GM12878 (cell line): ENCODE measurements around the gene CCDC24. TPM values are rescaled to one million over a fixed set of nuclear protein-coding genes. Genes with fewer than 3 reads are reported as not detected.
A peak's percentile ranks its signal among the peaks of the same experiment; 100 is the strongest.

Source experiments
- ATAC-seq: fragments of 200-7000 bp; cut with Tn5 transposase; 3 replicates; pipeline ENCODE4 v1.9.1; 2020; ENCODE audit warnings: mild to moderate bottlenecking, moderate library complexity
- BruUV-seq: library from RNA; stranded (reverse); fragments of 400-500 nt; replicated peaks from 2 replicates; lab custom pipeline; 2021; lab: Mats Ljungman, UMichigan
- CTCF ChIA-PET: fragments of 300-600 bp; sonication (Branson Sonifier 250); formaldehyde crosslinking; extraction: SDS; loops from one replicate; lab custom pipeline; 2021; ENCODE audit warnings: inconsistent platforms; lab: Yijun Ruan, JAX
- POLR2A ChIA-PET: fragments of 350-600 bp; formaldehyde crosslinking; extraction: SDS; loops from one replicate; lab custom pipeline; 2021; ENCODE audit warnings: inconsistent platforms; lab: Charles Lee
- RAD21 ChIA-PET: fragments of 300-600 bp; sonication (Branson Sonifier 250); formaldehyde crosslinking; loops from one replicate; lab custom pipeline; 2023; ENCODE audit warnings: antibody characterized with exemption; ENCODE audit not compliant: unreplicated experiment; lab: Charles Lee
- SMC1A ChIA-PET: fragments of 300-600 bp; sonication (Branson Sonifier 250); formaldehyde crosslinking; loops from one replicate; lab custom pipeline; 2023; ENCODE audit not compliant: unreplicated experiment, uncharacterized antibody; lab: Charles Lee
- DNase-seq: peaks from one replicate; pipeline ENCODE4 v3.0.0-alpha.2; 2011; ENCODE audit warnings: low read depth, low spot score
- FAIRE-seq: peaks from 3 replicates; lab custom pipeline; 2011; peaks lifted over from hg19 to GRCh38; lab: Jason Lieb, UNC
- H2AFZ ChIP-seq: 2 replicates; pipeline ENCODE4 v1.6.0; 2011; ENCODE audit warnings: low read depth, low read length, control low read depth; ENCODE audit not compliant: control insufficient read depth
- H3K27ac ChIP-seq: 2 replicates; pipeline ENCODE4 v1.5.1; 2011; ENCODE audit warnings: control low read depth; ENCODE audit not compliant: control insufficient read depth, insufficient read depth
- H3K27me3 ChIP-seq, 2 experiments: replicated peaks in 1 of 2; 2 replicates each; pipeline versions ENCODE4 v1.6.0 to v1.6.1; 2011; ENCODE audit warnings: low read length in 1 of 2; ENCODE audit not compliant: control insufficient read depth in 2 of 2, insufficient read depth in 2 of 2
- H3K36me3 ChIP-seq, 2 experiments: 2 replicates each; pipeline ENCODE4 v1.5.1; 2011; ENCODE audit warnings: low read length in 1 of 2; ENCODE audit not compliant: control insufficient read depth in 2 of 2, insufficient read depth in 2 of 2
- H3K4me1 ChIP-seq: 2 replicates; pipeline ENCODE4 v1.6.1; 2011; ENCODE audit warnings: mild to moderate bottlenecking, low read length, moderate library complexity, mixed read lengths; ENCODE audit not compliant: control insufficient read depth, insufficient read depth
- H3K4me2 ChIP-seq: 2 replicates; pipeline ENCODE4 v1.6.0; 2011; ENCODE audit warnings: control low read depth; ENCODE audit not compliant: control insufficient read depth, insufficient read depth
- H3K4me3 ChIP-seq: fragments of 200-600 bp; sonication (generic); 2 replicates; pipeline ENCODE4 v1.5.1; 2016
- H3K79me2 ChIP-seq: 2 replicates; pipeline ENCODE4 v1.6.0; 2011; ENCODE audit warnings: low read length; ENCODE audit not compliant: control insufficient read depth, insufficient read depth
- H3K9ac ChIP-seq: 2 replicates; pipeline ENCODE4 v1.8.0; 2011; ENCODE audit warnings: low read length, control low read depth, mixed read lengths; ENCODE audit not compliant: control insufficient read depth, insufficient read depth
- H3K9me3 ChIP-seq: replicated peaks from 3 replicates; pipeline ENCODE4 v1.5.1; 2011; ENCODE audit warnings: mild to moderate bottlenecking, low read length; ENCODE audit not compliant: control insufficient read depth, insufficient read depth
- H4K20me1 ChIP-seq: 2 replicates; pipeline ENCODE4 v1.6.0; 2011; ENCODE audit not compliant: control insufficient read depth, insufficient read depth
- ESRRA ChIP-seq: IDR thresholded peaks from 2 replicates; pipeline ENCODE4 v1.6.1; 2012; ENCODE audit warnings: mild to moderate bottlenecking, low read length, improper control_type of control experiment
- IRF3 ChIP-seq: fragments of 450-650 bp; IDR thresholded peaks from 2 replicates; pipeline ENCODE4 v1.6.1; 2014; ENCODE audit warnings: mild to moderate bottlenecking
- IRF4 ChIP-seq: IDR thresholded peaks from 2 replicates; pipeline ENCODE4 v1.6.1; 2011; ENCODE audit warnings: low read depth, low read length
- TCF3 ChIP-seq: IDR thresholded peaks from 2 replicates; pipeline ENCODE4 v1.6.1; 2012; ENCODE audit warnings: low read depth, mild to moderate bottlenecking, low read length, borderline replicate concordance; ENCODE audit not compliant: insufficient read depth
- WGBS: methylation state at CpG from one replicate; pipeline ENCODE4 v1.1.6; 2016; ENCODE audit warnings: low lambda C conversion rate; ENCODE audit not compliant: insufficient replicate concordance, insufficient coverage; ENCODE audit errors: missing lambda C conversion rate; 5-methylcytosine and 5-hydroxymethylcytosine counted together
- in situ Hi-C: fragments of 300-500 bp; cut with MboI; formaldehyde crosslinking; loops from 9 replicates; pipeline ENCODE4 v1.14.3; 2018; ENCODE audit warnings: mixed read lengths
- intact Hi-C: fragments of 100-400 bp; cut with micrococcal nuclease; formaldehyde crosslinking; loops from one replicate; pipeline ENCODE4 v1.14.2; 2022; ENCODE audit not compliant: unreplicated experiment
- polyA plus RNA-seq, 11 experiments: library from polyadenylated mRNA; depleted of rRNA in 4 of 11; unstranded in 6 of 11; stranded (reverse) in 5 of 11; fragments of >200 nt; fragmentation: Nextera tagmentation in 4 of 11; fragmentation: Illumina TruSeq in 1 of 11; extraction: Ambion mirVana in 4 of 11; extraction: Trizol in 1 of 11; gene quantifications; 1 replicate in 1 of 11; 2 replicates in 10 of 11; pipeline versions ENCODE4 v1.2.1 to v1.2.3, GENCODE V29; 2011 to 2016; ENCODE audit warnings: inconsistent platforms in 2 of 11, missing spikeins in 2 of 11, low read depth in 1 of 11
- total RNA-seq, 4 experiments: library from RNA; depleted of rRNA in 3 of 4; stranded (reverse); fragments of >200 nt in 3 of 4; fragmentation: Illumina TruSeq in 1 of 4; extraction: Trizol in 1 of 4; gene quantifications; 2 replicates each; pipeline versions ENCODE4 v1.2.1 to v1.2.3, GENCODE V29; 2013 to 2021

The CCDC24 gene
- total and polyA plus RNA-seq, 10 of the 15 experiments (the other 5 are each of a cell fraction or from before 2014, with no cell fraction given), result 0.18 to 3.1 (median 1.6) TPM; not detected in 1

DNA sequence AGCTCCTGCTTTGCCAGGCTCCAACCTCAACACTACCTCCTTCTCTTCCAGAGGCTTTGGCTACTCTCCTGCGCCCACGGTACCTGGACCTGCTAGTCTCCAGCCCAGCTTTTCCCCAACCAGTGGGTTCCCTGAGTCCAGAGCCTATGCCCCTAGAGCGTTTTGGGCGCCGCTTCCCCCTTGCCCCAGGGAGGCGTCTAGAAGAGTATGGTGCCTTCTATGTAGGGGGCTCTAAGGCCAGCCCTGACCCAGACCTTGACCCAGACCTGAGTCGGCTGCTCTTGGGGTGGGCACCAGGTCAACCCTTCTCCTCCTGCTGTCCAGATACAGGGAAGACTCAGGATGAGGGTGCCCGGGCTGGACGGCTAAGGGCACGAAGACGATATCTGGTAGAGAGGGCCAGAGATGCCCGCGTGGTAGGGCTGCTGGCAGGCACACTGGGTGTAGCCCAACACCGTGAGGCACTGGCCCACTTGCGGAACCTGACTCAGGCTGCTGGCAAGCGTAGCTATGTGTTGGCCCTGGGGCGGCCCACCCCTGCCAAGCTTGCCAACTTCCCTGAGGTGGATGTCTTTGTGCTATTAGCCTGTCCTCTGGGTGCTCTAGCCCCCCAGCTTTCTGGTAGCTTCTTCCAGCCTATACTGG is 19.9 kb upstream of the CCDC24 start:
- Histone ChIP-seq H3K36me3 (peaks cover 9 to 11% of the 10 kb centered on the region in 2 experiments), H4K20me1 (no peaks in the 10 kb centered on the region), H3K4me1 (peaks cover 20% of the 10 kb centered on the region), H2AFZ (no peak overlapping the region), H3K9ac (peak overlapping the region; percentile 89; the same call in 1 of the 2 replicates), H3K27me3 (no peaks in the 10 kb centered on the region), H3K79me2 (peaks cover 33% of the 10 kb centered on the region), H3K4me3 (peak overlapping the region; percentile 98; the same call in 1 of the 2 replicates), H3K27ac (no peak overlapping the region), H3K9me3 (no peaks in the 10 kb centered on the region), H3K4me2 (peak overlapping the region; percentile 93)
- ChIA-PET RAD21 (interaction anchor here (2.6 kb wide), 1 partner anchor 208 kb away, joined by 6 read pairs; no protein-coding TSS in a partner anchor), POLR2A (interaction anchor here (1.1 kb wide), 1 partner anchor 322 kb away, joined by 3 read pairs; the partner anchor contains the start of gene KDM4A), CTCF (interaction anchor here (0.7 to 2.0 kb wide), 4 partner anchors 28 to 320 kb away, joined by 3 to 6 read pairs (median 3); partner anchors contain the start of gene DMAP1), SMC1A (no interaction called here)
- 97% methylated on average over 17 of the region's 17 CpGs for WGBS
- ATAC-seq (no peak), DNase-seq (no peak), FAIRE-seq (no peak)
- no TSS peak for BruUV-seq
- intact Hi-C loops, result no loop called here
- in situ Hi-C loops, result no loop called here
- TF ChIP-seq ESRRA, result no peak
- TF ChIP-seq IRF4, result no peak
- TF ChIP-seq IRF3, result no peak
- TF ChIP-seq TCF3, result no peak
